BLaER1 (cell line): ENCODE data around the gene DENND1A.
A peak's percentile ranks its signal among the peaks of the same experiment; 100 is the strongest.
"Not testable (repeated sequence)": the region's sequence is repeated elsewhere in the genome, so short reads cannot be mapped to it uniquely, and the experiment has no call there.

Experiments
- H3K27ac ChIP-seq: shearing (Covaris generic); formaldehyde crosslinking; 2 replicates; pipeline ENCODE4 v1.8.1; 2022
- H3K27me3 ChIP-seq: shearing (Covaris generic); formaldehyde crosslinking; 2 replicates; pipeline ENCODE4 v1.8.1; 2022
- H3K36me3 ChIP-seq: shearing (Covaris generic); formaldehyde crosslinking; 2 replicates; pipeline ENCODE4 v1.8.1; 2022
- H3K4me1 ChIP-seq: shearing (Covaris generic); formaldehyde crosslinking; 2 replicates; pipeline ENCODE4 v1.8.1; 2022
- H3K4me2 ChIP-seq: shearing (Covaris generic); formaldehyde crosslinking; 2 replicates; pipeline ENCODE4 v1.8.1; 2022
- H3K4me3 ChIP-seq: shearing (Covaris generic); formaldehyde crosslinking; 2 replicates; pipeline ENCODE4 v1.8.1; 2022
- H3K9ac ChIP-seq: shearing (Covaris generic); formaldehyde crosslinking; 2 replicates; pipeline ENCODE4 v1.8.1; 2022
- H3K9me3 ChIP-seq: shearing (Covaris generic); formaldehyde crosslinking; 2 replicates; pipeline ENCODE4 v1.8.1; 2022
- H4K20me1 ChIP-seq: shearing (Covaris generic); formaldehyde crosslinking; 2 replicates; pipeline ENCODE4 v1.8.1; 2022
- Cebpa-rat ChIP-seq: shearing (Covaris generic); IDR thresholded peaks from 2 replicates; pipeline ENCODE4 v1.8.1; 2022

DENND1A gene

DNA sequence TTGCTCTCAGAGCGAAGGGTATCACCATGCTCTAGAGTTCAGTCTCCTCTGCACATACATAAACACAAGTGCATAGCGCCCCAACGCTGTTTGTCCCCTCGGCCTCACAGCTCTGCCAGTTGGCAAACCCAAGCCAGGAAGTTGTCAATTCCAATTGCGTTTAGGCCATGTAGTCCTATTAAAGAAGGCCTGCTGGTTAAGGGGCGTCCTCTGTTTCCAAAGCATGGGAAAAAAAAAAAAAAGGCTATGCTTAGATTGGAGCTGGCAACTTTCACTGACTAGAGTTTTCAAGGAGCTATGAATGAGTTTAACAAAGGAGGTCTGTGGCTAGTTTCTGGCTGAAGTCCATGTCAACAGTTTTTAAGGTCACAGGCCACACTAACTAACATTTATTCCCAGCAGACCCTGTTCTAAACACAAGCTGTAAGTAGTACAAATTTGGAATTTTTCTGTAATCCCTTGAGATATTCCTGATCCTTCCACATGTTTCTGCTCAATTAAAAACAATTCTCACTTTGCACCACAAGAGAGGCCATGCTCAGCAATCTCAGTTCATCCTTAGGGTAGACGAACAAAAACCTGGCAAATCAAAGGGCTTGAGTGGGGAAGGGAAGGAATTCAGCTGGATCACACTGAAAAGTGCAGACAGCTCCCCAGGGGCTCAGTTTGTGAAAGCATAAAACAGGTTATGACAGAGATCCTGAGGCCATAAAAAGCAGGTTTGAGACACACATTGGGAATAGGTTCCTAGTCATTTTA lies 187.7 kb downstream of the DENND1A start:
- Histone ChIP-seq H3K27me3 (no peaks in the 10 kb centered on the region), H3K9me3 (no peaks in the 10 kb centered on the region), H3K4me3 (no peak overlapping the region), H3K9ac (no peak overlapping the region), H4K20me1 (no peaks in the 10 kb centered on the region), H3K4me2 (peak overlapping the region; percentile 0; the same call in 1 of the 2 replicates), H3K4me1 (peaks cover 24% of the 10 kb centered on the region), H3K36me3 (no peaks in the 10 kb centered on the region), H3K27ac (no peak overlapping the region)
- no peak for TF ChIP-seq Cebpa-rat

GRCh38 chr9:123741214-123741613 lies 188.7 kb downstream of the DENND1A start:
- H4K20me1 ChIP-seq: no peaks in the 10 kb centered on the region

DNA sequence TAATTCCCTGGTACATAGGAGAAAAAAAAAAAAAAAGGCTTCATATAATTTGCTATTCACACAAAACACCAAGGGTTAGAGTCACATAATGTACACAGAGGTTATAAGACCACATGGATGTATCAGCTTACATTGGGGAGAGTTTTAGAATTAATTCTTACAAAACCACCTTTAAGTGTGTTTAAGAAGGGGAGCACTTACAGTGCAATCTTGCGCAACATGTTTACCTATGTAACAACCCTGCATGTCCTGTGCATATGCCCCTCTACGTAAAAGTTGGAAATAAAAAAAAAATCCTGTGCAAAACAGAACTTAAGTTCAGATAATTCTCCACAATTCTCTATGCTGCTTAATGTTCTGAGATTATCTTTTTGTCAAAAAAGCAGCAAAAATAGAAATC lies 190.0 kb downstream of the DENND1A start:
- no peaks in the 10 kb centered on the region for H3K27me3 ChIP-seq
- no peak overlapping the region for H3K4me2 ChIP-seq
- H4K20me1 ChIP-seq: no peaks in the 10 kb centered on the region
- no peak overlapping the region for H3K27ac ChIP-seq
- H3K9ac ChIP-seq: no peak overlapping the region
- no peaks in the 10 kb centered on the region; the same call in 1 of the 2 replicates for H3K36me3 ChIP-seq
- H3K4me3 ChIP-seq: no peak overlapping the region
- H3K4me1 ChIP-seq: peaks cover 24% of the 10 kb centered on the region
- H3K9me3 ChIP-seq: no peaks in the 10 kb centered on the region
- TF ChIP-seq Cebpa-rat: peak; percentile 48; the same call in 1 of the 2 replicates

More at GRCh38 chr9:123741214-123741613, 188.7 kb downstream of the DENND1A start:
- peaks cover 24% of the 10 kb centered on the region for H3K4me1 ChIP-seq
- no peaks in the 10 kb centered on the region for H3K9me3 ChIP-seq
- no peak overlapping the region for H3K9ac ChIP-seq
- no peaks in the 10 kb centered on the region for H3K36me3 ChIP-seq
- H3K4me3 ChIP-seq: no peak overlapping the region
- no peak overlapping the region for H3K27ac ChIP-seq
- H3K27me3 ChIP-seq: no peaks in the 10 kb centered on the region
- no peak overlapping the region for H3K4me2 ChIP-seq
- no peak for TF ChIP-seq Cebpa-rat

- H3K9me3 ChIP-seq: no peaks in the 10 kb centered on the region
- H3K4me1 ChIP-seq: peaks cover 24% of the 10 kb centered on the region
- no peak overlapping the region for H3K4me2 ChIP-seq
- no peaks in the 10 kb centered on the region for H3K27me3 ChIP-seq
- no peak for TF ChIP-seq Cebpa-rat
- H3K9ac ChIP-seq: no peak overlapping the region
- no peak overlapping the region for H3K4me3 ChIP-seq
- peaks cover 4% of the 10 kb centered on the region; the same call in 1 of the 2 replicates for H3K36me3 ChIP-seq
- no peaks in the 10 kb centered on the region for H4K20me1 ChIP-seq
- no peak overlapping the region for H3K27ac ChIP-seq
These were observed 190.5 kb downstream of the DENND1A start for GRCh38 chr9:123739387-123739786.

- no peak overlapping the region for H3K4me2 ChIP-seq
- H3K27ac ChIP-seq: no peak overlapping the region
- no peaks in the 10 kb centered on the region for H4K20me1 ChIP-seq
These were observed 191.3 kb downstream of the DENND1A start for GRCh38 chr9:123738648-123739047.

DNA sequence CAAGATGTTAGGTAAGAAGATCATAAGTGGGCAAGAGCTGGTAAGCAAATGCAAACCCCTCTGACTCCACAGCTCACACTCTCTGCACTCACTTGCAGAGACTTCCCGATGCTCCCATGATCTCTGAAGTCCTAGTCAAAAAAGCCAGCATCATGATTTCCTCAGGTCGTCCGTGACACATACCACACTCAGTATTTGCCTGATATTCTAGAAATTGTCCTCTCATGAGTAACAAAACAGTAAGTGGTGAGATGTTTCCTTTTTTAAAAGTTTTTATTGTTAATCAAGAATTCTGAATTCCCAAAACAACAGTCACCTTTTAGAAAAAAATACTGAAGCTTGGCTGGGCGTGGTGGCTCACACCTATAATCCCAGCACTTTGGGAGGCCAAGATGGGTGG lies 194.6 kb downstream of the DENND1A start:
- peaks cover 6% of the 10 kb centered on the region; the same call in 1 of the 2 replicates for H3K9me3 ChIP-seq
- H3K27ac ChIP-seq: no peak overlapping the region
- no peak for TF ChIP-seq Cebpa-rat
- H4K20me1 ChIP-seq: no peaks in the 10 kb centered on the region
- no peaks in the 10 kb centered on the region for H3K27me3 ChIP-seq
- no peak overlapping the region for H3K4me3 ChIP-seq
- no peak overlapping the region for H3K4me2 ChIP-seq
- H3K9ac ChIP-seq: no peak overlapping the region
- H3K4me1 ChIP-seq: peaks cover 12% of the 10 kb centered on the region
- H3K36me3 ChIP-seq: peaks cover 5% of the 10 kb centered on the region; the same call in 1 of the 2 replicates

More at GRCh38 chr9:123738648-123739047, 191.3 kb downstream of the DENND1A start:
- Histone ChIP-seq H3K9me3 (no peaks in the 10 kb centered on the region), H3K4me3 (no peak overlapping the region), H3K9ac (no peak overlapping the region), H3K36me3 (peaks cover 5% of the 10 kb centered on the region; the same call in 1 of the 2 replicates), H3K4me1 (peaks cover 21% of the 10 kb centered on the region), H3K27me3 (no peaks in the 10 kb centered on the region)
- no peak for TF ChIP-seq Cebpa-rat

DNA sequence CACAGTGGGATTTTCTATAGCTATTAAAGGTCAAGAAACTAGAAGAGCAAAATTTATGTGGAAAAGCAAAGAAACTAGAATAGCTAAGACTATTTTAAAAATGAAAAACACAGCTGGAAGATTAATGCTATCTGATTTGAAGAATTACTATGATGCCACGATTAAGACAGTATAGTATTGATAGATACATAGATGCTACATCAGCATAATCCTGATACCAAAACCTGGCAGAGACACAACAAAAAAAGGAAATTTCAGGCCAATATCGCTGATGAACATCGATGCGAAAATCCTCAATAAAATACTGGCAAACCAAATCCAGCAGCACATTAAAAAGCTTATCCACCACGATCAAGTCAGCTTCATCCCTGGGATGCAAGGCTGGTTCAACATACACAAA lies 201.4 kb downstream of the DENND1A start:
- not testable (repeated sequence) for H4K20me1 ChIP-seq, H3K4me2 ChIP-seq, H3K9ac ChIP-seq, H3K4me3 ChIP-seq, H3K27me3 ChIP-seq, H3K27ac ChIP-seq
- Histone ChIP-seq H3K4me1 (peaks cover 10% of the 10 kb centered on the region), H3K36me3 (peaks cover 11% of the 10 kb centered on the region), H3K9me3 (peaks cover 30% of the 10 kb centered on the region)

DNA sequence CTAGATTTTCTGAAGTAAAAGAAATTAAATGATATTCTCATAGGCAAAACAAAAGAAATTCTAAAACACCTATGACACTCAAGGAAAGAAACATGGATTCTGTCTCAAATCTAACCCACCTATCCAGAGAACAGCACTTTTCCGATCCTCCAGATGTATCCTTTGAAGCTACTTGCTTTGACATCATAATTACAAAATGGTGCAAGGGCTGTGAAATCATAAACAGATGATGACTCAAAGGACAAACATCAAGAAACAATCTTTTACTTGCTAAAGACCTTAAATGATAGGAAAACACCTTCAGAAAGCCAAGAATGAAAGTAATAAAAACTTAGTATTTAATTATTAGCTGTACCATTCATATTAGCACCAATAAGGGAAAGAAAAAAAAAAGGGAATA lies 202.6 kb downstream of the DENND1A start:
- Histone ChIP-seq H3K4me2 (no peak overlapping the region), H3K9ac (no peak overlapping the region), H3K9me3 (peaks cover 42% of the 10 kb centered on the region), H3K4me1 (peaks cover 6% of the 10 kb centered on the region), H3K4me3 (no peak overlapping the region), H3K27me3 (no peaks in the 10 kb centered on the region), H3K27ac (no peak overlapping the region), H3K36me3 (peaks cover 23% of the 10 kb centered on the region), H4K20me1 (no peaks in the 10 kb centered on the region)
- no peak for TF ChIP-seq Cebpa-rat

DNA sequence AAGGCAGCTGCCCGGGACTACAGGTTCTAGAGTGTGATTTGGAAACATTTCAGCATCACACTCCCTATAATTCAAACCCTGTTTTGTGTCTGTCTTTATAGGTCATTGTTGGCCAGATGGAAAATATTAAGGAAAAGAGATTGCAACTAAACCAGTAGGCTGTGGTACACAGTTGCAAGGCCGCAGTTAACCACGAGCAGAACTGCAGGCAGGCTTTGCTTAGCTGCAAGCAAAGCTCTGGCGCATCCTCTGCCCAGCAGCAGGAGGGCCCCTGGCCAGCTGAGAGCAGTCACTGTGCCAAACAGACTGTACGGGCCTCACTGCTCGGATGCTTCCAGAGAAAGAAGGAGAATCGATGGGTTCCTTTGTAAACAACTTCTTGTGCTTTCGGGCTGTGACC lies 204.5 kb downstream of the DENND1A start:
- Histone ChIP-seq H4K20me1 (no peaks in the 10 kb centered on the region), H3K27me3 (no peaks in the 10 kb centered on the region), H3K4me1 (peaks cover 6% of the 10 kb centered on the region), H3K9ac (no peak overlapping the region), H3K4me2 (no peak overlapping the region), H3K27ac (no peak overlapping the region), H3K36me3 (peaks cover 42% of the 10 kb centered on the region), H3K4me3 (no peak overlapping the region), H3K9me3 (peaks cover 55% of the 10 kb centered on the region)
- no peak for TF ChIP-seq Cebpa-rat

- Histone ChIP-seq H3K4me2 (no peak overlapping the region), H3K9ac (no peak overlapping the region), H3K4me1 (peaks cover 6% of the 10 kb centered on the region), H3K9me3 (peaks cover 64% of the 10 kb centered on the region), H3K27me3 (no peaks in the 10 kb centered on the region), H4K20me1 (no peaks in the 10 kb centered on the region), H3K36me3 (peaks cover 50% of the 10 kb centered on the region), H3K4me3 (no peak overlapping the region), H3K27ac (no peak overlapping the region)
- no peak for TF ChIP-seq Cebpa-rat
These were observed 205.6 kb downstream of the DENND1A start for GRCh38 chr9:123724211-123724796.
